Measurements from ENCODE around the gene PHLDB3. TPM values are rescaled to one million over a fixed set of nuclear protein-coding genes. Genes with fewer than 3 reads are reported as not detected.

Gene PHLDB3
- total and polyA plus RNA-seq, 2 donors (not counting 3 experiments of a cell fraction or from before 2014, with no cell fraction given): 5.5 to 12.0 TPM

DNA sequence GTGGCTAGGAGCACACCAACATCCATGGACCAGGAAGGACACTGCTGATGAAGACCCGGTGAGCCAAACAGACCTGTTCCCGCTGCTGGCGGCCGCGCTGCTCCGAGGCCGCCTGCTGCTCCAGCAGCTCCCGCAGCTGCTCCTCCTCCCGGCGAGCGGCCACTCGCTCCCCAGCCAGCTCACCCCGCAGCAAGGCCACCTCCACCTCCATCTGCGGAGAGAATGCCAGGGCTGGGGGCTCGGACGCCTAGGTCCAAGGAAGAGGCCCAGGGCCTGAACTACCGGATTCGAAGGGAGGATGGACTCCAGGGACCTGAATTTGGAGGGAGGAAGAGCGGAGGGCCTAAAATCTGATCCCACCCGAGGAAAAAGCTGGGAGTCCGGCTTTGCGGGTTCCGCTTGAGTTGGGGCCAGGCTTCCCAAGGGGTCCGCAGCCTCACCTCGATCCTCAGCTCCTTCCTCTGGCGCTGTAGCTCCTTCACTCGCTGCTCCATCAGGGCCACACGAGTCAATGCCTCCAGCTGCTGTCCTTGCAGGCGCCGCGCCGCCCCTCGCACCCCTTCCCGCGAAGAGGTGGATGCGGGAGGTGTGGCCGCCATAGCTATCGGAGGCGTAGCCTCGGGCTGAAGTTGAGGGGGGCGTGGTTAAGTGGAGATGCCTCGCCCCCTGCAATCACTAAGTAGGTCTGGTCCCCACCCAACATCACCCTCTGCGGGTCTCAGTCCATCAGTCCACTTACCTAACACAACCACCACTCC, 2.7 kb downstream of the PHLDB3 start:
- Histone ChIP-seq H3K27ac (ENCODE audit: insufficient read depth, low read depth, low read length) (no peak overlapping the region), H2AFZ (ENCODE audit: low read depth, low read length) (no peak overlapping the region), H3K9ac (replicated peaks; ENCODE audit: extremely low read depth, insufficient read depth, low read length) (no peak overlapping the region), H4K20me1 (replicated peaks; ENCODE audit: control insufficient read depth, extremely low read depth, insufficient read depth, low read length) (no peaks in the 10 kb centered on the region), H3K27me3 (ENCODE audit: control insufficient read depth in 2 of 2, insufficient read depth in 2 of 2, low read length in 2 of 2) (no peaks in the 10 kb centered on the region), H3K4me3 (replicated peaks in 1 of 3; ENCODE audit: insufficient read depth in 1 of 3, low read depth in 1 of 3, low read length in 3 of 3) (no peak overlapping the region), H3K79me2 (ENCODE audit: control insufficient read depth, insufficient read depth, low read length) (no peaks in the 10 kb centered on the region), H3K4me1 (ENCODE audit: control insufficient read depth, extremely low read depth, insufficient read depth, low read length) (peaks cover 11% of the 10 kb centered on the region), H3K4me2 (ENCODE audit: insufficient read depth, low read length) (no peak overlapping the region), H3K9me1 (replicated peaks; ENCODE audit: control insufficient read depth, extremely low read depth, insufficient read depth, low read length) (no peaks in the 10 kb centered on the region), H3K9me3 (replicated peaks; ENCODE audit: control insufficient read depth, insufficient read depth, low read length) (no peaks in the 10 kb centered on the region), H3K36me3 (ENCODE audit: control insufficient read depth in 2 of 2, extremely low read depth in 1 of 2, insufficient read depth in 2 of 2, low read length in 2 of 2) (no peaks in the 10 kb centered on the region)
- ChIA-PET POLR2A (no interaction called here), CTCF (interaction anchor here (0.8 to 1.5 kb wide), 3 partner anchors 17 to 55 kb away, joined by 3 to 10 read pairs (median 8); no protein-coding TSS in a partner anchor)
- no peak for FAIRE-seq
- no TSS peak for BruUV-seq (replicated peaks)
- no peak for DNase-seq (ENCODE audit: low read depth, low spot score)
- TF ChIP-seq MYC (IDR thresholded peaks at IDR 0.05; ENCODE audit: low read depth, low read length) (no peak), EZH2 (IDR thresholded peaks at IDR 0.05; ENCODE audit: borderline replicate concordance, low read depth, low read length, severe bottlenecking) (no peak), JUN (IDR thresholded peaks at IDR 0.05; ENCODE audit: borderline replicate concordance, insufficient read depth, insufficient read length, low read depth) (no peak), FOS (IDR thresholded peaks at IDR 0.05; ENCODE audit: borderline replicate concordance, insufficient read depth, low read length) (no peak), MAX (IDR thresholded peaks at IDR 0.05; ENCODE audit: insufficient read depth, insufficient read length) (no peak)
- dilution Hi-C loops (cut with MboI; ENCODE audit: extremely low pct_ligation_motif_present, low sequenced_read_pairs) (no loop called here), intact Hi-C loops (cut with micrococcal nuclease) (no loop called here)

DNA sequence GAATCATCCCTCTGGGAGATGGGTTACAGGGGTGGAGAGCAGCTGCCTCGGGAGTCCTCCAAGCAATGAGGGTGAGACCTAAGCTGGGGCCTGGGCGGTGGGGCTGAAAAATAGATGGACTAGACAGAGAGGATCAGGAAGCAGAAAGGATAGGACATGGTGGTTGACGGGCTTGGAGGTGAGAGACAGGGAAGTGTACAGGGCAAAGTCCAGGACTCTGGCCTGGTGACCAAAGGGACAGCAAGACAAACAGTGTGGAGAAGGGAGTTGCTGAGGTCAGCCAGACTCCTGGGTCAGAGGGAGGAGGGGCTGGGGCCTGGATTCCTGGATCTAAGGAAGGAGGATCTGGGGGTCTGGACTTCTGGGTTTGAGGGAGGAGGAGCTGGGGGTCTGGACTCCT, 5.5 kb downstream of the PHLDB3 start:
- CTCF ChIA-PET: interaction anchor here (0.5 to 1.6 kb wide), 3 partner anchors 19 to 52 kb away, joined by 5 to 6 read pairs (median 5); no protein-coding TSS in a partner anchor
- no peak overlapping the region for H2AFZ ChIP-seq (ENCODE audit: low read depth, low read length)
- FAIRE-seq (no peak), DNase-seq (ENCODE audit: low read depth, low spot score) (no peak)
- no peak overlapping the region for H3K4me3 ChIP-seq (replicated peaks in 1 of 3; ENCODE audit: insufficient read depth in 1 of 3, low read depth in 1 of 3, low read length in 3 of 3)
- TF ChIP-seq EZH2 (IDR thresholded peaks at IDR 0.05; ENCODE audit: borderline replicate concordance, low read depth, low read length, severe bottlenecking) (no peak), MAX (IDR thresholded peaks at IDR 0.05; ENCODE audit: insufficient read depth, insufficient read length) (no peak), POLR2AphosphoS5 (IDR thresholded peaks at IDR 0.05; ENCODE audit: insufficient read depth, low read depth, low read length) (no peak), JUN (IDR thresholded peaks at IDR 0.05; ENCODE audit: borderline replicate concordance, insufficient read depth, insufficient read length, low read depth) (no peak), CTCF (IDR thresholded peaks at IDR 0.05; ENCODE audit: extremely low read depth in 1 of 2, insufficient read depth in 1 of 2, low read depth in 1 of 2, low read length in 2 of 2) (no peak), MYC (IDR thresholded peaks at IDR 0.05; ENCODE audit: low read depth, low read length) (no peak), GATA2 (IDR thresholded peaks at IDR 0.05; ENCODE audit: insufficient read depth, insufficient read length, low read depth, low read length) (no peak), FOS (IDR thresholded peaks at IDR 0.05; ENCODE audit: borderline replicate concordance, insufficient read depth, low read length) (no peak), POLR2A (IDR thresholded peaks at IDR 0.05; ENCODE audit: low read depth, low read length) (no peak)
- POLR2A ChIA-PET: no interaction called here
- H3K36me3 ChIP-seq (ENCODE audit: control insufficient read depth in 2 of 2, extremely low read depth in 1 of 2, insufficient read depth in 2 of 2, low read length in 2 of 2): peaks cover 0 to 6% of the 10 kb centered on the region in 2 experiments
- H3K9me3 ChIP-seq (replicated peaks; ENCODE audit: control insufficient read depth, insufficient read depth, low read length): no peaks in the 10 kb centered on the region
- intact Hi-C loops (cut with micrococcal nuclease): no loop called here
- BruUV-seq (replicated peaks): no TSS peak
- H3K79me2 ChIP-seq (ENCODE audit: control insufficient read depth, insufficient read depth, low read length): no peaks in the 10 kb centered on the region
- H3K9me1 ChIP-seq (replicated peaks; ENCODE audit: control insufficient read depth, extremely low read depth, insufficient read depth, low read length): no peaks in the 10 kb centered on the region
- no peak overlapping the region for H3K4me2 ChIP-seq (ENCODE audit: insufficient read depth, low read length)
- dilution Hi-C loops (cut with MboI; ENCODE audit: extremely low pct_ligation_motif_present, low sequenced_read_pairs): no loop called here
- H3K4me1 ChIP-seq (ENCODE audit: control insufficient read depth, extremely low read depth, insufficient read depth, low read length): no peaks in the 10 kb centered on the region
- no peaks in the 10 kb centered on the region for H4K20me1 ChIP-seq (replicated peaks; ENCODE audit: control insufficient read depth, extremely low read depth, insufficient read depth, low read length)
- H3K9ac ChIP-seq (replicated peaks; ENCODE audit: extremely low read depth, insufficient read depth, low read length): no peak overlapping the region
- no peak overlapping the region for H3K27ac ChIP-seq (ENCODE audit: insufficient read depth, low read depth, low read length)
- H3K27me3 ChIP-seq (ENCODE audit: control insufficient read depth in 2 of 2, insufficient read depth in 2 of 2, low read length in 2 of 2): no peaks in the 10 kb centered on the region
